Prostate gland (tissue), 2 donors: ENCODE data around the gene LRRC43.

ENCODE experiments used
- CTCF ChIP-seq, 4 experiments: fragments of 200-600 bp in 2 of 4; fragments of 450-650 bp in 2 of 4; sonication (generic) in 2 of 4; IDR thresholded peaks; 1 replicate in 3 of 4; 2 replicates in 1 of 4; pipeline ENCODE4 v1.5.1; 2016 to 2019; ENCODE audit warnings: antibody characterized with exemption in 4 of 4, mild to moderate bottlenecking in 2 of 4, moderate library complexity in 2 of 4
- POLR2A ChIP-seq: fragments of 450-650 bp; IDR thresholded peaks from one replicate; pipeline ENCODE4 v1.6.1; 2016; ENCODE audit warnings: antibody characterized with exemption, mild to moderate bottlenecking
- POLR2AphosphoS5 ChIP-seq: sonication (generic); formaldehyde crosslinking; IDR thresholded peaks from one replicate; pipeline ENCODE4 v1.6.1; 2017; ENCODE audit warnings: antibody characterized with exemption

- TF ChIP-seq CTCF (IDR thresholded peaks at IDR 0.05): no peak
- no peak for TF ChIP-seq POLR2A
- TF ChIP-seq POLR2AphosphoS5: no peak
These were observed 6.9 kb downstream of the LRRC43 start for GRCh38 chr12:122189626-122190475.
